Loucy (cell line): ENCODE results near the gene TNFSF13.

Source experiments
- EZH2phosphoT487 ChIP-seq: fragments of 200-600 bp; IDR thresholded peaks from 2 replicates; pipeline ENCODE4 v1.6.1; 2018; ENCODE audit warnings: antibody characterized with exemption, mild to moderate bottlenecking, moderate library complexity, borderline replicate concordance
- TF ChIP-seq, protein P1 (sequence below): fragments of 200-600 bp; sonication (generic); conservative IDR thresholded peaks from 2 replicates; pipeline ENCODE4 v1.5.1; 2014; ENCODE audit warnings: mild to moderate bottlenecking, antibody characterized with exemption, low read length

DNA sequence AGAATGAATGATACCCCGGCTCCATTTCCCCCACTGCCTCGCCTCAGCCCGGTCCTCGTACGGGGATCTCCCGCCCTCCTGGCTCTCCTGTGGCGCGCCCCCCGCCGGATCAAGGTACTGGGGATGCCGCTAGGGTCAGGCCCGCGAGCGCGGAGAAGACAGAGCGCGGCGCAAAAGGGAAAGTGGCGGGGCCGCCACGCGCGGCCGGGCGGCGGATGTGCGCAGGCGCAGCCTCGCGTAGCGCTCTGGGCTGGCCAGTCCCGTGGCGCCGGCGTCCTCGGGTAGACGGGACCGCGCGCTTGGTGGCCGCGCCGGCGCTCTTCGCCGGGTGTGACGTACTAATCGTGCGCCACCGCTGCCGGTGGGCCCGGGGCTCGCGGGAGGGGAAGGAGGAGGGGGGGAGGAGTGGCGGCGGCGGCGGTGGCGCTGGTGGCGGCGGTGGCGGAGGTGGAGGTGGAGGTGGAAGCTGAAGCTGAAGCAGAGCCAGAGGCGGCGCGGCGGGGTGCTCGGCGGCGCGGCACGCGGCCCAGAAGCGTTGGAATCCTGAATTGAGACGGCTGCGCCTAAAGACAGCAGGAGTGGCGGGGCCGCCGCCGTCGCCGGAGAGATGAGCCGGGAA lies 3.1 kb downstream of the TNFSF13 start, which contains the start of gene SENP3:
- TF ChIP-seq, protein P1, sequence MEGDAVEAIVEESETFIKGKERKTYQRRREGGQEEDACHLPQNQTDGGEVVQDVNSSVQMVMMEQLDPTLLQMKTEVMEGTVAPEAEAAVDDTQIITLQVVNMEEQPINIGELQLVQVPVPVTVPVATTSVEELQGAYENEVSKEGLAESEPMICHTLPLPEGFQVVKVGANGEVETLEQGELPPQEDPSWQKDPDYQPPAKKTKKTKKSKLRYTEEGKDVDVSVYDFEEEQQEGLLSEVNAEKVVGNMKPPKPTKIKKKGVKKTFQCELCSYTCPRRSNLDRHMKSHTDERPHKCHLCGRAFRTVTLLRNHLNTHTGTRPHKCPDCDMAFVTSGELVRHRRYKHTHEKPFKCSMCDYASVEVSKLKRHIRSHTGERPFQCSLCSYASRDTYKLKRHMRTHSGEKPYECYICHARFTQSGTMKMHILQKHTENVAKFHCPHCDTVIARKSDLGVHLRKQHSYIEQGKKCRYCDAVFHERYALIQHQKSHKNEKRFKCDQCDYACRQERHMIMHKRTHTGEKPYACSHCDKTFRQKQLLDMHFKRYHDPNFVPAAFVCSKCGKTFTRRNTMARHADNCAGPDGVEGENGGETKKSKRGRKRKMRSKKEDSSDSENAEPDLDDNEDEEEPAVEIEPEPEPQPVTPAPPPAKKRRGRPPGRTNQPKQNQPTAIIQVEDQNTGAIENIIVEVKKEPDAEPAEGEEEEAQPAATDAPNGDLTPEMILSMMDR, result no peak
- no peak for TF ChIP-seq EZH2phosphoT487
